ENCODE measurements around the gene CLEC10A.

GRCh38 chr17:7046127-7046724 is 33.8 kb downstream of the CLEC10A start:
- TF ChIP-seq CTCF (IDR thresholded peaks at IDR 0.05) (no peak), POLR2A (IDR thresholded peaks at IDR 0.05; ENCODE audit: low read depth) (no peak), POLR2AphosphoS5 (IDR thresholded peaks at IDR 0.05) (no peak)
